Erythroblast (primary cell): ENCODE measurements around the gene GPX4.
"Not testable (repeated sequence)": the region's sequence is repeated elsewhere in the genome, so short reads cannot be mapped to it uniquely, and the experiment has no call there.

Source experiments
- DNase-seq, 2 experiments: peaks; one replicate each; lab custom pipeline; 2025; lab: John Stamatoyannopoulos, UW
- GATA1 ChIP-seq: IDR thresholded peaks from 2 replicates; pipeline ENCODE4 v1.6.1; 2011; ENCODE audit warnings: low read depth, mild to moderate bottlenecking, control low read depth, low read length, moderate library complexity
- POLR2A ChIP-seq: IDR thresholded peaks from 2 replicates; pipeline ENCODE4 v1.6.1; 2011; ENCODE audit warnings: mild to moderate bottlenecking, low read length

Gene GPX4

DNA sequence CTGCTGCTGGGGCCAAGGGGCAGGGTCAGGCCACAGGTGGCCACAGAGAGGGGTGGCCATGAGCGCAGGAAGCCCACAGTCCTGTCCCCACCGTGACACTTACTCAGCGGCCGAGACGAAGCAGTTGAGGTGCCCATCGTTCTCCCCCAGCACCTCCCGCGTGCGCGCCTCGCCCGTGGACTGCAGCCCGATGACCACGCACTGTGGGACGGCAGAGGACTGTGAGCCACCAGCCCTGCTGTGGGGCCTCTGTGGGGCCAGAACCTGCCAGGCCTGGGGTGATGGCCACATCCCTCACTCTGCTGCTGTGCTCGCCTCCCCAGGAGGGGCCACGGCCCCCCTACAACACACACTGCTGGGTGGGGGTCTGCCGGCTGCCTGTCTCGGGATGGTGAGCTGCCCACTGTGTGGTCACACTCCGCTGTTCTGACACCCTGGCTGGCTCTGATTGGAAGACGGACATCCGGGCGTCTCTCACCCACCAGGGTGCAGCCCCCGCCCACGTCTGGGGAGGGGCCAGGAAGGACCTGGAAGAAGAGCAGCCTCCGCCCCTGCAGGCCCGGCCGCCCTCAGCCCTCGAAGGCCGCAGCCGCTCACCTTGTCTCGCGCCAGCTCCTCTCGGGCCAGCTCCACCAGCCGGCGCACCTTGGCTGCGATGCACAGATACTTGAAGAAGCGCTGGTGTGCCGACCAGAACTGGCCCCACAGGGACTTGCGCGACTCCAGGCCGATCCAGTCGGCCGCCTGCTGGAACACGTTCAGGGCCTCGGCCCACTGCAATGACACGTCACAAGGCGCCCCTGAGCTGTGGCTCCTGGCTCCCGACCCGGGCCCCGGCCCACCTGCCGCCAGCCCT lies 13.2 kb downstream of the GPX4 start:
- no peak for TF ChIP-seq POLR2A
- no peak for TF ChIP-seq GATA1
- no peak for DNase-seq

DNA sequence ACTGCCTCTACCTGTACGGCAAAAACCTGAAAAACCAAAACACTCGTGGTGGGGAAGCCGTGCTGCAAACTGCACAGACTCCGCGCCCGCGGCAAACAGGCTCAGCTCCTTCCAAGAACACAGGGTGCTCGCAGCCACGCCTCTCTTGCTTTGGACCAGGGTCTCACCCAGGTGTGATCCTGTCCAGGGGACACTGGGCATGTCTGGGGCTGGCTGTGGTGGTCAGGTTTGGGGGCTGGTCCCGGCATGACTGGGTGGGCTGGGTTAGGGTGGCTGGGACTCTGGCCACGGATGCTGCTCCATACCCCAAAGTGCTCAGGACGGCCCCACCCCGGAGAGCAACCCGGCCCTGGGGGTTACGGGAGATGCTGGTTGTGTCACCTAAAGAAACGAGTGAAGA lies 13.9 kb downstream of the GPX4 start:
- DNase-seq = no peak
- no peak for TF ChIP-seq POLR2A
- TF ChIP-seq GATA1 = no peak

DNA sequence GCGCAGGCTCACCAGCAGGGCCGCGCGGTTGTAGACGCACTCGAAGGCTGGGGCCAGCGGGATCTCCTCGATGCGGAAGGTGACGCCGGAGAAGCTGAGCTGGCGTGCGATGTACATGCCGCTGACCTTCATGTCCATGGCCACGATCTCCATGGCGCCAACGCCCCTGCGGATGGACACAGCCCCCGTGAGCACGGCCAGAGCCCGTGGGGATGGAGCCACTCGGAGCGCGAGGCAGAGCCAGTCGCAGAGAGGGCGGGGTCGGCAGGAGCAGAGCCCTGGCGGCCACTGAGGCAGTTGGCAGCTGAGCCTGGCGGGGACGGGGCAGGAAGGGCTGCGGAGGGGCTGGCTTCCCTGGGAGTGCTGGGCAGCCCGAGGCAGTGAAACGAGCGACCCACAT lies 15.2 kb downstream of the GPX4 start:
- DNase-seq = no peak
- TF ChIP-seq POLR2A (no peak), GATA1 (no peak)

DNA sequence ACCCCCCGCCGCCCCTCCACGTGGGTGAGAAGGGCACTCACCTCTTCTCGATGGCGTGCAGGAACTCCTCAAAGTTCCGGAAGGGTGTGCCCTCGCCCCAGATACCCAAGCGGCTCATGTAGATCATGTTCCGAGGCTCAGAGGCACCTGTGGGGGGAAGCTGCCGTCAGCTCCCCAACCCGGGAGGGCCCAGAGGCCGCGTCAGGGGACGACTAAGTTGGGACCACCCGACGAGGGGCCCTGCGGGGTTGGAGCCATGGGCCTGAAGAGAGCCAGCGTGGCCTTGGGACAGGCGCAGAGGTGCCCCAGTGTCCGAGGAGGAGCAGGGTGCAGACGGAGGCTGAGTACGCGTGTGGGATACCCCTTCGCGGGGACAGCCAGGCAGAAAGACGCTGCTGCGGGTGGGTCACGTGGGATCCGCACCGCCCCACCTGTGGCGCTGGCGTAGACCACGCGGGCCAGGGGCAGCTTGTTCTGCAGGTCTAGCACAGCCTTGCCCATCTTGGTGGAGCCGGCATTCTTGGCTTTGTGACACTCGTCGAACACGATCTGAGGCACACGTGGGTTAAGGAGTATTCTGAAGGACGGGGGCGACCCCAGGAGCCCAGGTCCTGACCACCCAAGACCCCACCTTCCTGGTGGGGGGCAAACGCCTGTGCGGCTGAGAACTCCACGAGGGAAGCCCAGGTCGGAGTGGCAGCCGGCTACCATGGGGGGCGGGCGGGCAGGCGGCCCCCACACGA lies 15.9 kb downstream of the GPX4 start:
- no peak for DNase-seq
- TF ChIP-seq GATA1 (no peak), POLR2A (no peak)

DNA sequence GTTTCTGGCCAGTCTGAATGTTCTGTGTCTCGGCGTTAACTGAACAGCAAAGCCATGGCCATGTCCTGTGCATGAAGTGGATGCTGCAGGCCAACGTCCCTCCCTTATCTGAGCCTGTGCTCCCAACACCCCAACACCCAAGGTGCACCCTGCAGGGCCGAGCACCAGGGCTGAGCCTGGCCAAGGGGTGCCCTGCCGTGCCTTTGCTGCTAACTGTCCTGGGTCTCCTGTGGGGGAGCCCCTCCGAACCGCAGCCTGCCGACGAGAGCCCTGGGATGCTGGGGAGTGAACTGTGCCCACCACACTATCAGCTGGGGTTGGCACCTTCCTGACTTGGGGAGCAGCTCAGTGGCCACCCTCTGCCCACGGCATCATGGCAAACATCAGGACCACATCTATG lies 17.6 kb downstream of the GPX4 start:
- DNase-seq = no peak
- TF ChIP-seq POLR2A = no peak

DNA sequence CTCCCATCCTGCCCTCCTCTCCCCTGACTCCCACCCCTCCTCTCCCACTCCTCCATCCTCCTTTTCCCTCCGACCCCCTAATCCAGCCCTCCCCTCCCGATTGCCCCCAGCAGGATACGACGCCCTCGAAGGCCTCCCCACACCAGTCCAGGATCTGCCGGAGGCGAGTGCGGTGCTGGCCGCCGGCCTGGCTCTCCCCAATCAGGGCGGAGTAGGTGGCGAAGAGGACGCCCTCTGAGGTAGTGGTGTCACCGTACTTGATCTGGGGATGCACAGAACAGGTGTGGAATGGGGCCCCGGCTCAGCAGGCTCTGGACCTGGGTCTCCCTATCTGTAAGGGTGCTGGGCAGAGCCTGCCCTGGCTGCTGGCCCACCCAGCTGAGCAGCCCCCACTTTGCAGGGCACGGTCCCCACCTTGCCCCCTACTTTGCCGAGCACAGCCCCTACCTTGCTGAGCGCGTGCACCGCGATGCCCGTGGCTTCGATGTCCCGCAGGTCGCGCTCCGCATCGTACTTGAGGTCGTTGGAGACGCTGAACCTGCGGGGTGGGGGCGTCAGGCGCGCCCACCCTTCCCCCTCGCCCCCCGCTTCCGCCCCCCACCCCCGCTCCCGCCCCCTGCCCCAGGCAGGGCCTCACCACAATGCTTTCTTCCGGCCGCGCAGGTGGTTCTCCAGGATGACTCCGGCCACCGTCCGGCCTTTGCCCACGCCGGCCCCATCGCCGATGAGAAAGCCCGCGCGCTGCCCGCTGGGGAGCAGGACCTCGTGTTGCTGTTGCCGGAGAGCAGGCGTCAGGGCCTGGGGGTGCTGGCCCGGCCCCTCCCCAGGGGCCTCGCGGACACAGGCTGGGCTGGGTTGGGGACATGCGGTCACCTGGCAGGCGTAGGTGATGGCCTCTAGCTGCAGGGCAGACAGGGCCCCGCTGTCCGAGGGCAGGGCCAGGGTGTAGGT lies 18.5 kb downstream of the GPX4 start:
- no peak for DNase-seq
- TF ChIP-seq POLR2A (no peak), GATA1 (no peak)

DNA sequence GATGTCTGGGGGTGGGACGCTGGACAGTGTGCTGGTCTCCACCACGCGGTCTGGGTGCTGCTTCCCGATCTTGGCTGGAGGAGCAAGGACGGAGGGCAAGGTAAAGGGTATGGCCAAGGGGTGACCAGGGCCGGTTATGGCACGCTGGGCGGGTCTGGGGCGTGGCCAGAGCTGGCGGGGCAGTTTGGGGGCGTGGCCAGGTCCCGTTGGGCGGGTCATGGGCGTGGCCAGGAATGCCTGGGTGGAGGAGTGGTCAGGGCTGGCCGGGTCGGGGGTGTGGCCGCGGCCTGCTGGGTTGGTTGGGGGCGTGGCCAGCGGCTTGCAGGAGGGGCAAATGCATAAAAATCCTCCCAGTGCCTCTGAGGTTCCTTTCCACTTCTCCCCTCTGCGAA lies 19.2 kb downstream of the GPX4 start:
- TF ChIP-seq POLR2A = no peak

DNA sequence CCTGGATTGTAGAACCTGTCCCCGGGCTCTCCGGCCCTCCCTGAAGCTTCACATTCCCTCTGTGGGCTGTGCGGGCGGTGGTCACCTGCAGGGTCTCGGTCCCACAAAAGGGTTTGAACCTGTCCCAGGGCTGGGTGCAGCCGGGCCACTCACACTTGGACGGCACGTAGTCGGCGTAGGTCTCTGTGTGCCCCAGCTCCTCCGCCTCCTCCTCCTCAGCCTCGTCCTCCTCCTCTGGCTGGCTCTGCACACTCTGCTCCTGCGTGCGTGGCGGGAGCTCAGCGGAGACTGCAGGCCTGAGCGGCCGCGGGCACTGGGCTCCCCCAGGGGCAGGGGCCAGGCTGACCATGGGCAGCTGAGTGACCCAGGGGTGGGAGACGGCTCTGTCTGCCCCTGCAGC lies 19.6 kb downstream of the GPX4 start:
- DNase-seq = no peak
- TF ChIP-seq POLR2A = no peak
- no peak for TF ChIP-seq GATA1

More for the DNA sequence above, 19.2 kb downstream of the GPX4 start:
- peak; percentile 81 to 84 for DNase-seq

DNA sequence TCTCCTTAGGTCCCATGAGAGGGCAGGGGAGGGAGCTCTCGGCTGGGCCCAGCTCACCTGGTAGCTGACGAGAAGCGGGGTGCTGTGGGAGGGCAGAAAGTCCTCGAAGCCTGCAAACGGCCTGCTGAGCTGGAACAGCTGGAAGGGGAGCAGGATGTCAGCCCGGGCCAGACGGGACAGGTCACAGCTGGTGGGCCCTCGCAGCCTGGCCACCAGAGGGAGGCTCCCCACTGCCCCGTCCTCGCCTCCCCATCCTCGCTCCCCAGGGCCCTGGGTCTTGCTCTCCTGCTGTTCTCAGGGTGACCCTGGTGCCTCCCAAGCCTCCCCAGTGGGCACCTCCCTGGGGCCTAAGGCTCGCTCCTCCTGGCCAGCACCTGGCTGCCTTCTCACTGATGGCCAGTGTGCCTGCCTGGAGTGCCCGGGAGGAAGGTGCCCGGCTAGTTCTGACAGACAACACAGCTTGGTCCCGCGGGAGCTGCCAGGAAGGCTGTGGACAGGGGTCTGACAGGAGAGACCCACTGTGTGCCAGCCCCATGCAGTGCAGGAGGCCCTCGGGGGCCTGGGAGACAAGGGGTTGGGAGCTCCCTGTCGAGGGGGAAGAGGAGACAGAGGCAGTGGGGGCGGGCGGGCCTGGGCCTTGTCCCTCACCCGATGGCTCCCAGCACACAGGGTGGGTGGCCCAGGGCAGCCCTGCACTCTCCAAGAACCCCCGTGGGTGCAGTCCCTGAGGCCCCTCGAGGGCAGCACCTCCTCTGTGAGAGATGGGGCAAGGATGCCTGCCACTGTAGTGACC lies 20.3 kb downstream of the GPX4 start:
- DNase-seq = no peak
- TF ChIP-seq GATA1 (no peak), POLR2A (no peak)

DNA sequence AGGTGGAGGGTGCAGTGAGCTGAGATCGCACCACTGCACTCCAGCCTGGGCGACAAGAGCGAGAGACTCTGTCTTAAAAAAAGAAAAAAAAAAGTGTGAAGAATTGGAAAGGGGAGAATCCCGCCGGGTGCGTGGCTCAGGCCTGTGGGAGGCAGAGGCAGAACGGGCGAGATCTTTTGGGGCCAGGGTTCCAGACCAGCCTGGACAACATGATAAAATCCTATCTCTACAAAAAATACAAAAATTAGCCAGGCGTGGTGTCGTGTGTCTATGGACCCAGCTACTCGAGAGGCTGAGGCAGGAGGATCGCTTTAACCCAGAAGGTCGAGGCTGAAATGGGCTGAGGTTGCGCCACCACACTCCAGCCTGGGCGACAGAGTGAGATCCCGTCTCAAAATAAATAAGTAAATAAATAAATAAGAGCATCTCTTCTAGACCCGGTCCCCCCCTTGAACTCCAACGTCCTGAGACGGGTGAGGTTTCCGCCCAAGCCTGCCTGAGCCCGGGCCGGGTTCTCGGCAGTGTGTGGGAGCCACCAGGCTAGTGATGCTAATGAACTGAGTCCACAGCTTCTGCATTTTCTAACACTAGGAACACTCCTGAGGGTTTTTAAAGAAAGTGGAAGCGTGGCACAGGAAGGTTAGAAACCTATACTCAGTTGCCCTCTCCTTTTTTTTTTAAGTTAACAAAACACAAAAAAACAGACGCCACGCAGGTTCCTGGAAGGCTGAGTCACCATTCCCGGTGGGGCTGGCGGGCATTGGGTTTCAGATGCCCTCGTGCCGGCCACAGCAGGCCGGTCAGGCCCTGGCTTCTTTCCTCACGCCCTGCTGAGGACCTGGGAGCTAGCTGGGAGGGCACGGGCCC lies 22.0 kb downstream of the GPX4 start:
- TF ChIP-seq GATA1 (no peak), POLR2A (no peak)
- peak in 1 of 2 experiments; percentile 68 for DNase-seq

DNA sequence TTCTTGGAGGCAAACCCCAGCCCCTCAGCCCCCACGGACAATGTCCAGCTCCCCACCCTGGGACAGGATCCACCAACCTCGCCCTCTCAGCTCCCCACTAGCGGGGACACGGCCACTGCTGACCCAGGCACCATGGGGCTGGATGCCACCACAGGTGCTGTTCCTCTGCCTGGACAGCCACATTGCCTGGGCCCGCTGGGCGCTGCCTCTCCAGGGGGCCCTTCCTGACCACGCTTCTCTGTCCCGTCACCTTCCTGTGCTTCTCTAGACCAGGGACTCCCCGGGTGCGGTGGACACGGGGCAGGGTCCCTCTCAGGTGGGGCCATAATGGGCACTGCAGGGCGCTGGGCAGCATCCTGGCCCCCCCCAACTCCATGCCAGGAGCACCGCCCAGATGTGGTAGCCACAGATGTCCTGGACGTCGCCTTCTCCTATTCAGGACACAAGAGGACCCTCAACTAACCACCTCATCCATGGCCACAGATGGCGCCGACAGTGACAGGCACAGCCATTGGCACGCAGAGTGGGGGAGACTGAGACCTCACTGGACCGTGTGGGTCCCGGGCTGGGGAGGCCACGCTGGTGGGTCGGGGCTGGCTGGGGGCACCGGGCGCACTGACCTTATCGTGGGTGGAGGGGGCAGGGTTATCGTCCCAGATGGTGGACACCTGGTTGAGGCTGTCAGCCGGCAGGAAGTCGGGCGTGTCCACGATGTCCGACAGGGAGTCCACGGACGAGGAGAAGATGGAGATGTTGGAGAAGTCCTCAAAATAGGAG lies 23.4 kb downstream of the GPX4 start:
- no peak for DNase-seq
- TF ChIP-seq POLR2A (no peak), GATA1 (no peak)

DNA sequence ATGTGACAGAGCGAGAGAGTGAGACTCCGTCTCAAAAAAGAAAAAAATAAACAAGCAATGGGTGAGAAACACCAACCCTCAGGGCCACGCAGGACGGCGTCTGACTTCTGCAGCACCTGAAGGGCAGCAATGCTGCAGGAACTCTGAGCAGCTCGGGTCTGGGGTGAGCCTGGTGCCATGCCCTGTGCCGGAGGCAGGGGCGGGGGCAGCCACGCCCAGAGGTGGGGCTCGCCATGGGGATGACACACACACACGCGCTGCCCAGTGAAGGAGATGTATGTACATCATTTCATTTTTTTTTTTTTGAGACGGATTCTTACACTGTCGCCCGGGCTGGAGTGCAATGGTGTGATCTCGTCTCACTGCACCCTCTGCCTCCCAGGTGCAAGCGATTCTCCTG lies 24.3 kb downstream of the GPX4 start:
- TF ChIP-seq GATA1 = no peak
- TF ChIP-seq POLR2A = no peak
- no peak for DNase-seq

DNA sequence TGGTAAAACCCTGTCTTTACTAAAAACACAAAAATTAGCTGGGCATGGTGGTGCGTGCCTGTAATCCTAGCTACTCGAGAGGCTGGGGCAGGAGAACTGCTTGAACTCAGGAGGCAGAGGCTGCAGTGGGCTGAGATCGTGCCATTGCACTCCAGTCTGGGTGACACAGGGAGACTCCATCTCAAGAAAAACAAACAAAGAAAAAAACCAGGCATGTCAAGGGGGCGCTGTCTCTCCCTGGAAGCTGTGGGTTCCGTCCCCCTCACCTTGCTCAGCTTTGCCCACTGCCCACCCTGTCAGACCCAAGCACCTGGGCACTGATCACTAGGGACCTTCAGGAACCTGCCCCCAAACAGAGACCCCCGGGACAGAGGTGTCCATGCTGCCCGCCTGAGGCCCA lies 25.3 kb downstream of the GPX4 start:
- DNase-seq = not testable (repeated sequence)
